GM18870 (cell line): ENCODE data around the gene LAIR1.
"Not testable (repeated sequence)": the region's sequence is repeated elsewhere in the genome, so short reads cannot be mapped to it uniquely, and the experiment has no call there.

Source experiments
- ATAC-seq: cut with Tn5 transposase; IDR thresholded peaks from one replicate; pipeline ENCODE4 v1.9.1; 2021; ENCODE audit warnings: moderate library complexity; ENCODE audit not compliant: unreplicated experiment

LAIR1 gene, protein sequence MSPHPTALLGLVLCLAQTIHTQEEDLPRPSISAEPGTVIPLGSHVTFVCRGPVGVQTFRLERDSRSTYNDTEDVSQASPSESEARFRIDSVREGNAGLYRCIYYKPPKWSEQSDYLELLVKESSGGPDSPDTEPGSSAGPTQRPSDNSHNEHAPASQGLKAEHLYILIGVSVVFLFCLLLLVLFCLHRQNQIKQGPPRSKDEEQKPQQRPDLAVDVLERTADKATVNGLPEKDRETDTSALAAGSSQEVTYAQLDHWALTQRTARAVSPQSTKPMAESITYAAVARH

GRCh38 chr19:54364775-54365257, at the start of gene LAIR1:
Gene LAIR1, minus strand, starts transcription at chr19:54364931. Its CDS starts 127 bp downstream, at chr19:54364804.
- no peak for ATAC-seq

GRCh38 chr19:54414156-54414555, 49.4 kb upstream of the LAIR1 start:
- ATAC-seq, result no peak

- ATAC-seq, result no peak
These were observed 48.1 kb upstream of the LAIR1 start for GRCh38 chr19:54412877-54413276.

GRCh38 chr19:54411033-54411432, 46.3 kb upstream of the LAIR1 start:
- no peak for ATAC-seq

GRCh38 chr19:54408456-54409026, 43.8 kb upstream of the LAIR1 start:
- ATAC-seq, result no peak

- no peak for ATAC-seq
These were observed 43.0 kb upstream of the LAIR1 start for GRCh38 chr19:54407780-54408179.

DNA sequence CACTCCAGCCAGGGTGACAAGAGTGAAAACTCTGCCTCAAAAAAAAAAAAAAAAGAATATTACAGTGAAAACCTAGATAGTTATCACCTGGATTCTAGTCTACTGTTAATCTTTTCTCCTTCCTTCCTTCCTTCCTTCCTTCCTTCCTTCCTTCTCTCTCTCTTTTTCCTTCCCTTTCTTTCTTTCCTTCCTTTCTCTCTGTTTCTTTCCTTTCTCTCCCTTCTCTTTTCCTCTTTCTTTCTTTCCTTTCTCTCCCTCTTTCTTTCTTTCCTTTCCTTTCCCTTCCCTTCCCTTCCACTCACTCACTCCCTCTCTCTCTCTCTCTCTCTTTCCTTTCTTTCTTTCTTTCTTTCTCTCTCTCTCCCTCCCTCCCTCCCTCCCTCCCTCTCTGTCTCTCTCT, 40.9 kb upstream of the LAIR1 start:
- no peak for ATAC-seq

GRCh38 chr19:54403054-54403453, 38.3 kb upstream of the LAIR1 start:
- ATAC-seq, result no peak

DNA sequence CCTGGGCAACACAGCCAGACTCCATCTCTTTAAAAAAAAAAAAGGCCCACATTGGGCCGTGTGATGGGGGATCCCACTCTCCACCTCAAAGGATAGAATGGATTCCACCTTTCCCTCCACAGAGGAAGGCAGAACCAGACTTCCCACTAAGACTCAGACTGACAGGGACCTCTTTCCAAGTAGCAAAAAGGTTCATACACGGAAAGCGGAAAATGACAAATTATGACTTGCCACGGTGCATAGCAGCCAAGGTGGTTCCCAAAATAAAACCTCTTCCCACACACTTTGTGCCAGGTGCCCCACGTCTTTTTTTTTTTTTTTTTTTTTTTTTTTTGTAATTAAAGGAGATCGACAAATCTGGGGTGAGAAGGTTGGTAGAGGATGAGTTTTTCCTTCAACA, 36.2 kb upstream of the LAIR1 start:
- no peak for ATAC-seq

- ATAC-seq, result no peak
These were observed 34.5 kb upstream of the LAIR1 start for GRCh38 chr19:54399189-54399588.

GRCh38 chr19:54395685-54396084, 31.0 kb upstream of the LAIR1 start:
- ATAC-seq, result no peak

DNA sequence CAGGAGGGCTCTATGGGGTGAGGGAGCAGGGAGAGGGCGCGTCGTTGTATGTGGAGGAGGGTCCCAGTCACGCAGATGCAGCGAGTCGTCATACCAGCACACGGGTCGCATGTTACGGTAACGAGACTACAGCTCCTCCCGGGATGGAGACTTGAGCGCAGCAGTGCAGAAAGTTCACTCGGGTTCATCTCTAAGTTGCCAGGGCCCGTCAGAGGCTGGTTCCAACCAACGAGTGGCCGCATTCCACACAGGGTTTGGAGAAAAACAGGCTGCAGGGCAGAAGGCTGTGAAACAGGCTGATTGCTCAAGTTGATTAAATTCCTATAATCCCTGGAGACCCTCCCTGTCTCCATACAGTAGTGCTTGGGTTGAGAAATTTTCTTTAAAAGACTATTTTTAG, 28.6 kb upstream of the LAIR1 start:
- ATAC-seq, result no peak

DNA sequence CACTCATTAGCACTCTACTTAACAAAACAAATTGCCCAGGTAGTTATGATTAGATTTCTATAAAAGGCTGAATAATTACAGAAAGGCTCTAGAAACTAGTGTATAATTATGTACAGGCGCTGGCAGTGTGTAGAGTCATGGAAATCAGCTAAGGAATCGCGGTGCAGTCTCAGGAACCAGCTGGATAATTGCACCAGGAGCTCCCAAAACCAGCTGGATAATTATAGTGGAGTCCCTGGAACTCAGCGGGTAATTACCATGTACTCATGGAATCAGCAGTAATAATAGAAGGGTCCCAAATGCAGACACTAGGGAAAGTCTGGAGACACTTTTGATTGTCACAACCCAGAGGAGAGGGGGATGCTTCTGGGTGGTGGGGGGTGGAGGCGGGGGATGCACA, 27.4 kb upstream of the LAIR1 start:
- ATAC-seq, result no peak

DNA sequence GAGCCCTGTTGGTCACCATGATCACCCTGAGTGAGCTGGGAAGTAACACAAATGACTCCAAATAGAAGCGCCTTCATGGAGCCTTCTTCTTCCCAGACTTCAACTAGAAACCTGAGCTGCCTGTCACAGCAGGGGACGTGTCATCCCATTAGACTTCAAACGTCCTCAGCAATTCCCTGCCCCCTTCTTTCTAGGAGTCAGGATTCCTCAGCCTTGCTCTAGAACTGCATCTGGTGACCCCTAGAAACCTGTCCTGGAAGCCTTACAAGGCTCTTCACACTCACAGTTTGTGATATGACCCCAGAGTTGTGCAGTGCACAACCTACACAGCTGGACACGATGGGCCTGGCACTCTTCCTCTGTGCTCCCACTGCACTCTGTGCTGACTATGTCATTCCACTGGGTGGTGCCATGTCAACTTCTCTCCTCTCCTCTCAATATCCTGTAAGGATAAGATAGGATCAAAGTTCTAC, 26.9 kb upstream of the LAIR1 start:
- ATAC-seq, result no peak

DNA sequence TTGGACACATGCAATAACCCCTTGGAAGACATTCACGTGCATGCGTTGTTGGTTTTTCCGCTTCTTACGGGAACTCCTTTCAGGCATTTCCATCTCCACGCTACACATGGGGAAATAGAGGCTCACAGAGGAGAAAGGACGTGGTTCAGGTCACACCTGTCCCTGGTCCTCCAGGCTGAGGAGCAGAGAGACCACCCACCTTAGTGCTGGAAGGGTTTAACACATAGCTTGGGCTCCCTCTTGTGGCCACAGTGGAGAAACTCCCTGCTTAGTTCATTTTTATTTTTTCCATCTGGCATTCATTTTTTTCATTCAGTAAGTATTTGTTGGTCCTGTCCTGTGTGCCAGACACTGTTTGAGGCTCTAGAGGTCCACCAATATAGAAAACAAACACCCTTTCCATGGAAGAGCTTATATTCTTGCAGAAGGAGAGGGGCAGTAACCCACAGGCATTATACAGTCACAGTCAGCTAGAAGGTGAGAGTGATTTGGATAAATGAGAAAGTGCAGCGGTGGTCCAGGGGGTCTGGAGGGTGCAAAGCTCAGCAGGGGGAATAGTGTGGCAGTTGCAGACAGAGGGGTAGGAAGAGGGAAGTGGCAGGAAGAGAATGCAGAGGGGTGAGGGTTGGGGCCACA, 26.3 kb upstream of the LAIR1 start:
- ATAC-seq, result no peak

DNA sequence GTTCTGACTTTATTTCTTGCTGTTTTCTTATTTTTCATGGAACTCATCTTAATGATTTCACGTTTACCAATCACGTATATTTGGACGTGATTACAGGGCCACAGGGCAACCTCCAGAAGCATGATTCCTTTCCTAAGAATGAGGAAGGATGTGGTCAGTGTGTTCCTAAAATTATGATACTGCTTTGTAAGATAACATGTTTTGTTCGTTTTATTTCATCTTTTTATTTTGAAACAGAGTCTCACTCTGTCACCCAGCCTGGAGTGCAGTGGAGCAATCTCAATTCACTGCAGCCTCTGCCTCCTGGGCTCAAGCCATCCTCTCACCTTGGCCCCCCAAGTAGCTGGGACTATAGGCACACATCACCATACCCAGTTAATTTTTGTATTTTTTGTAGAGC, 24.8 kb upstream of the LAIR1 start:
- no peak for ATAC-seq

DNA sequence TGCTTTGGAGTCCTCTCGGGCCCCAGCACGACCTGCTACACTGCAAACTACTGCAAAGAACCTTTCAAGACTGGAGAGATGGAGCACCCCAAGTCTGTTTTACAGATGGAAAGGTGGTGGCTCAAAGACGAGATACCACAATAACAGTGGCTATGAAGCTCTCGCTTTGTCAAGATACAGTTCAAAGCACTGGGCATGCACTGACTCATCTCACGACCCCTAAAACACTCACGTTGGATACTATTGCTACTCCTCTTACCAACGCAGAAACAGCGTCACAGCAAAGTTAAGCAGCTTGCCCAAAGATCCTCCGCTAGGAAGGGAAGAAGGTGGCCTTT, 24.0 kb upstream of the LAIR1 start:
- ATAC-seq, result no peak

DNA sequence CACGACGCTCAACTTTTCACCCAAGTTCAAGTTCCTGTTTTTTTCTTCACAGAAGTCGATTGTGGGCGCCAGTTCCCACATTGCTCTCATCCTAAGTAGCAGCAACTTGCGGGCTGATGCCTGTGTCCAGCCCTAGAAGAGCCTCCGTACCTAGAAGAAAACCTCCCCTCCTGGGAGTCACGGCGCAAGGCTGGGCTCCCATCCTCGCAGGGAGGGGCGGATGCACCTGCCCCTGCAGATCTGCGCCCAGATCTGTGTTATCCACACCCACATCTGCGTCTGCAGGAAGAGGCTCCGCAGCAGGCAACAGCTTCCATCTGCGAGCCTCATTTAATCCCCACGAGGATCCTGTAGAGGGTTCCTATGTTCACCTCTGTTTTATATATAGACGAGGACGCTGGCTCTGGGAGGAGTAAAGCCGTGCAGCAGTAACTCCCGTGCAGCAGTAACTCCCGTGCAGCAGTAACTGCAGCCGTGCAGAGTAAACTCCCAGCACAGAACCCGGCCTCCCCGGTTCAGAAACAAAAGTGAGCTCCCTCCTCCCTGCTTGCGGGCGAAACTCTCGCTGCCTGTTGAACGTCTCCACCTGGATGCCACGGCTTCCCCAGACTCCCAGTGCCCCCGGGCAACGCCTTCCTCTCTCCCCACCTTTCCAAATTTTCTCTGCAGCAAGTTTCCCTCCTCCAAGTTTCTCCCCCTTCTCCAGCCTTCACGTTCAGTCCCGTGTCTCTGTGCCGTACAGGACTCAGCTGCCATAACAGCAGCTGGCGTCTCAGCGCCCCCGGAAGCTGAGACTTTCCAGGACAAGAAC, 23.5 kb upstream of the LAIR1 start:
- ATAC-seq, result peak; percentile 58

- ATAC-seq, result no peak
These were observed 18.6 kb upstream of the LAIR1 start for GRCh38 chr19:54383330-54383729.

- ATAC-seq, result not testable (repeated sequence)
These were observed 17.3 kb upstream of the LAIR1 start for GRCh38 chr19:54382041-54382440.

DNA sequence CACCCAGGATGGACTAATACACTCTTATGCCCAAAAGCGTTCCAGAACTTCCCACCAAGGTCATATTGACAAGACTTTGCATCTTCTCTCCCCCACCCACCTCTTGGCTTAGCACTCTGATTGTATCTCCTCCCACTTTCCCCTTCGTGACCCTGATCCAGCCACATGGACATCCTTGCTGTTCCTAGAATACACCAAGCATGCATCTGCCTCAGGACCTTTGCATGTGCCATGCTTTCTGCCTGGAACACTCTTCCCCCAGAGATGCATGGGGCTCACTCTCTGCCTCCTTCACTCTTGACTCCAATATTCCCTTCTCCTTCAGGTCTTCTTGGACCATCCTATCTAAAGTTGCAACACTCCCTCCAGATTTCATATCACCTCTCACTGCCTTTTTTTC, 16.2 kb upstream of the LAIR1 start:
- no peak for ATAC-seq
